Activated CD4-positive, alpha-beta T cell treated with anti-CD3 and anti-CD28 coated beads, Interleukin-2, amount 10 ng/mL, durations not matched to agents 7 days and 5 days (primary cell): Measurements from ENCODE around the gene COPS3. TPM values are rescaled to one million over a fixed set of nuclear protein-coding genes. Genes with fewer than 3 reads are reported as not detected.

ENCODE experiments used
- CTCF ChIA-PET: fragments of 350-600 bp; sonication (Branson Sonifier 250); formaldehyde crosslinking; loops from one replicate; lab custom pipeline; 2021; ENCODE audit warnings: antibody characterized with exemption; lab: Charles Lee
- POLR2A ChIA-PET: fragments of 350-600 bp; sonication (Branson Sonifier 250); formaldehyde crosslinking; loops from one replicate; lab custom pipeline; 2021; ENCODE audit warnings: antibody characterized with exemption; lab: Charles Lee
- DNase-seq: peaks from one replicate; pipeline ENCODE4 v3.0.0-alpha.2; 2020
- H3K27ac Mint-ChIP-seq: one replicate; pipeline ENCODE4 v1.8.0; 2021; ENCODE audit warnings: mild to moderate bottlenecking, moderate library complexity, mixed read lengths
- H3K27me3 Mint-ChIP-seq: one replicate; pipeline ENCODE4 v1.8.0; 2021; ENCODE audit warnings: mixed read lengths
- H3K36me3 Mint-ChIP-seq: one replicate; pipeline ENCODE4 v1.8.0; 2021; ENCODE audit warnings: low read depth, mixed read lengths
- H3K4me1 Mint-ChIP-seq: one replicate; pipeline ENCODE4 v1.8.0; 2021; ENCODE audit warnings: mixed read lengths
- H3K4me3 Mint-ChIP-seq: one replicate; pipeline ENCODE4 v1.8.0; 2021; ENCODE audit warnings: mild to moderate bottlenecking, moderate library complexity, mixed read lengths
- H3K9me3 Mint-ChIP-seq: one replicate; pipeline ENCODE4 v1.8.0; 2021; ENCODE audit warnings: mixed read lengths
- total RNA-seq, 2 experiments: library from RNA; stranded (reverse); gene quantifications; one replicate each; pipeline ENCODE4 v1.2.3, GENCODE V29; 2021

COPS3 gene
- total RNA-seq, 2 experiments from 2014 or later = 100 TPM

DNA sequence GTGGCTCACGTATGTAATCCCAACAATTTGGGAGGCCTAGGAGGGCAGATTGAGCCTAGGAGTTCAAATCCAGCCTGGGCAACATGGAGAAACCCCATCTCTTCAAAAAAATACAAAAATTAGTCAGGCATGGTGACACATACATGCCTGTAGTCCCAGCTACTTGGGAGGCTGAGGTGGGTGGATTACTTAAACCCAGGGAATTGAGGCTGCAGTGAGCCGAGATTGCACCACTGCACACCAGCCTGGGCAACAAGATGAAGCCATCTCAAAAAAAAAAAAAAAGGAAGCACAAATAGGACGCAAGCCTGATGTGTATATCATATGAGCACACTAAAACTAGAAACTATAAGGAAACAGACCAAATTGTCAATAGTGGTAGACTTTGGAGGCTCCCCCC, 27.0 kb downstream of the COPS3 start:
- Mint-ChIP-seq H3K4me1 (peaks cover 4% of the 10 kb centered on the region), H3K9me3 (no peaks in the 10 kb centered on the region), H3K36me3 (peaks cover 52% of the 10 kb centered on the region), H3K27ac (no peak overlapping the region), H3K4me3 (no peak overlapping the region), H3K27me3 (no peaks in the 10 kb centered on the region)
- ChIA-PET POLR2A (no interaction called here), CTCF (interaction anchor here (1.8 kb wide), 1 partner anchor 10 kb away, joined by 7 read pairs; no protein-coding TSS in a partner anchor)
- DNase-seq = no peak

DNA sequence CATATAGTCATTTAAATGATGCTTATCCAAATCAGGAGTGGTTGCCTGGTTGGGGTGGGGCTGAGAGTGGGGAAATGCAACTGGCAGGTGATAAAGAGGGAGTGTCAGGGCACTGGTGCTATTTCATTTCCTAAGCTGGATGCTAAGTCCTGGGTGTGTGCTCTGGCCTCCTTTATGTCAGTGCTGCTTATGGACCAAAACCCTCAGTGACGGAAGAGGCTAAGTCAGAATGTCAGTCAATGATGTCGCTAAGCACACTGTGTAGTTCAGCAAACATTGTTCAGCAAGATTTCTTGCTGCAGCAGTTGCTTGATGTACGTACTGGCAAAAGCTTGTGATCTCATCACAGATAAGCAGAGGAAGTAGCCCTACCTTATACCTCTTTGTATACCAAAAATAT, 27.6 kb downstream of the COPS3 start:
- CTCF ChIA-PET = interaction anchor here (1.2 to 1.8 kb wide), 2 partner anchors 9 to 52 kb away, joined by 4 to 7 read pairs; no protein-coding TSS in a partner anchor
- peaks cover 52% of the 10 kb centered on the region for H3K36me3 Mint-ChIP-seq
- no peak overlapping the region for H3K27ac Mint-ChIP-seq
- POLR2A ChIA-PET = no interaction called here
- no peak for DNase-seq
- H3K4me1 Mint-ChIP-seq = peaks cover 4% of the 10 kb centered on the region
- H3K4me3 Mint-ChIP-seq = no peak overlapping the region
- no peaks in the 10 kb centered on the region for H3K9me3 Mint-ChIP-seq
- no peaks in the 10 kb centered on the region for H3K27me3 Mint-ChIP-seq

DNA sequence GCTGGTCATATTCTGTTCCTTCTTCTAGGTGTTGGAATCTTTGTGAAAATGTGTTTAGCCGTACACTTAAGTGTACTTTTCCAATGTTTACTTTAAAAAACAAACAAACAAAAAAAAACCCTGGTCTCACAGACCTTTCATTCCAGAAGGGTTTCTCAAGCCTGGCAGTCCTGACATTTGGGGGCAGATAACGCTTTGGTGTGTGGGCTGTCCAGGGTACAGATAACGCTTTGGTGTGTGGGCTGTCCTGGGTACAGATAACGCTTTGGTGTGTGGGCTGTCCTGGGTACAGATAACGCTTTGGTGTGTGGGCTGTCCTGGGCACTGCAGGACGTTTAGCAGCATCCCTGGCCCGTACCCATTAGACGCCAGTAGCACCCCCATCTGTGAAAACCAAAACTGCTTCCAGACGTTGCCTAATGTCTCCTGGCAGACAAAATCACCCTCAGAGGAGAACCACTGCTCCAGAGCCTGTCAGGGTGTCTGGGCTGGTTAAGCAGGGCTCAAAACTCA, 28.8 kb downstream of the COPS3 start:
- Mint-ChIP-seq H3K27me3 (no peaks in the 10 kb centered on the region), H3K4me3 (no peak overlapping the region), H3K9me3 (no peaks in the 10 kb centered on the region), H3K36me3 (peaks cover 52% of the 10 kb centered on the region), H3K4me1 (peaks cover 4% of the 10 kb centered on the region), H3K27ac (no peak overlapping the region)
- ChIA-PET CTCF (interaction anchor here (1.8 kb wide), 1 partner anchor 8 kb away, joined by 7 read pairs; no protein-coding TSS in a partner anchor), POLR2A (no interaction called here)
- DNase-seq = no peak

DNA sequence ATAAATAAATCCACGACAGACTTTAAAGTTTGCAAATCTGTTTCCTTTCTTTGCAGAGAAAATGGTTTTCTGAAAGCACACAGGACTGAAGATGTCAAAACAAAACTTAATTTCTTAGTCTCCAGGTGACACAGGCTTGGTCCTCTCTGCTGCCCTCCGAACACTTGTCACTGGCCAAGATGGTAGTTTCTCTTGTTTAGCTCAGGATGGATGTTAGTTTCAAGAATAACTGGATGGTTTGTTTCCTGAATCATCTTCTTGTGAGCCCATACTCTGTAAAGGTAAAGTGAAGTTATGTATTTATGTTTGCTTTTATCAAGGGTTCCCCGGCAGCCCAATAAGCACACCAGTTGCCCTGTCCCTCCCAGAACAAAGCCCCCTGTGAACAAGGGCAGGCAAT, 34.2 kb downstream of the COPS3 start:
- H3K4me1 Mint-ChIP-seq = no peaks in the 10 kb centered on the region
- no peaks in the 10 kb centered on the region for H3K9me3 Mint-ChIP-seq
- H3K4me3 Mint-ChIP-seq = no peak overlapping the region
- ChIA-PET POLR2A (no interaction called here), CTCF (interaction anchor here (0.6 to 1.3 kb wide), 6 partner anchors 8 to 123 kb away, joined by 3 to 4 read pairs (median 4); no protein-coding TSS in a partner anchor)
- no peaks in the 10 kb centered on the region for H3K27me3 Mint-ChIP-seq
- peaks cover 42% of the 10 kb centered on the region for H3K36me3 Mint-ChIP-seq
- DNase-seq = no peak
- H3K27ac Mint-ChIP-seq = no peak overlapping the region

DNA sequence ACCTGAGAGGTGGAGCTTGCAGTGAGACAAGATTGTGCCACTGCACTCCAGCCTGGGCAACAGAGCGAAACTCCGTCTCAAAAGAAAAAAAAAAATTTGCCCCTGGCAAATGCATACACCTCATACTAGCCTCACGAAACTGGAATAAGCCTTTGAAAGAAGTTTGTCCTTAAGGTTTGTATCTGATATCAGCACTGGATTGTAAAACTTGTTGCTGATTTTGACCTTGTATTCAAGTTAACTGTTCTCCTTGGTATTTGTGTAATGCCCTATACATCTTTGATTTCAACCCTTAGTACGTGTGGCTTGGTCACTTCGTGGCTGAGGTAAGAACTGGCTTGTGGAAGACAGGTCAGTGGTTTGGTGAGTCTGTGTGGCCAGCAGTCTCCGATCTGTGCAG, 37.9 kb downstream of the COPS3 start:
- Mint-ChIP-seq H3K27ac (no peak overlapping the region), H3K27me3 (no peaks in the 10 kb centered on the region), H3K9me3 (no peaks in the 10 kb centered on the region), H3K36me3 (peaks cover 23% of the 10 kb centered on the region), H3K4me1 (peaks cover 19% of the 10 kb centered on the region), H3K4me3 (no peak overlapping the region)
- no peak for DNase-seq
- POLR2A ChIA-PET = interaction anchor here (0.7 kb wide), 1 partner anchor 110 kb away, joined by 3 read pairs; no protein-coding TSS in a partner anchor
- CTCF ChIA-PET = interaction anchor here (1.8 kb wide), 1 partner anchor 11 kb away, joined by 4 read pairs; no protein-coding TSS in a partner anchor

DNA sequence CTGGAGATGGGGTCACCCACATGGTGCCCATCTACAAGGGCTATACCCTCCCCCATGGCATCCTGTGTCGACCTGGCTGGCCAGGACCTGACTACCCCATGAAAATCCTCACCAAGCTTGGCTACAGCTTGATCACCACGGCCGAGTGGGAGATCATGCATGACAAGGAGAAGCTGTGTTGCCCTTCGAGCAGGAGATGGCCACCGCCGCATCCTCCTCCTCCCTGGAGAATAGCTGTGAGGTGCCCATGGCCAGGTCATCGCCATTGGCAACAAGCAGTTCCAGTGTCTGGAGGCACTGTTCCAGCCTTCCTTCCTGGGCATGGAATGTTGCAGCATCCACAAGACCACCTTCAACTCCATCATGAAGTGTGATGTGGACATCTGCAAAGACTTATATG, 38.8 kb downstream of the COPS3 start:
- CTCF ChIA-PET = no interaction called here
- Mint-ChIP-seq H3K27ac (no peak overlapping the region), H3K9me3 (no peaks in the 10 kb centered on the region), H3K4me3 (no peak overlapping the region), H3K27me3 (no peaks in the 10 kb centered on the region), H3K36me3 (peaks cover 15% of the 10 kb centered on the region), H3K4me1 (peaks cover 23% of the 10 kb centered on the region)
- POLR2A ChIA-PET = no interaction called here
- DNase-seq = no peak

DNA sequence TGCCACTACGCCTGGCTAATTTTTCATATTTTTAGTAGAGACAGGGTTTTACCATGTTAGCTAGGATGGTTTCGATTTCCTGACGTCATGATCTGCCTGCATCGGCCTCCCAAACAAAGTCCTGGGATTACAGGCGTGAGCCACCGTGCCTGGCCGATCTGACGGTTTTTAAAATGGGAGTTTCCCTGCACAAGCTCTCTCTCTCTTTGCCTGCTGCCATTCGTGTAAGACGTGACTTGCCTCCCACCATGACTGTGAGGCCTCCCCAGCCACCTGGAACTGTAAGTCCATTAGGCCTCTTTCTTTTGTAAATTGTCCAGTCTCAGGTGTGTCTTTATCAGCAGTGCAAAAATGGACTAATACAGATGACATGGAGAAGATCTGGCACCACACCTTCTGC, 39.4 kb downstream of the COPS3 start:
- POLR2A ChIA-PET = no interaction called here
- DNase-seq = no peak
- Mint-ChIP-seq H3K27me3 (no peaks in the 10 kb centered on the region), H3K9me3 (no peaks in the 10 kb centered on the region), H3K4me3 (no peak overlapping the region), H3K27ac (no peak overlapping the region), H3K4me1 (peaks cover 23% of the 10 kb centered on the region), H3K36me3 (peaks cover 9% of the 10 kb centered on the region)
- CTCF ChIA-PET = no interaction called here

DNA sequence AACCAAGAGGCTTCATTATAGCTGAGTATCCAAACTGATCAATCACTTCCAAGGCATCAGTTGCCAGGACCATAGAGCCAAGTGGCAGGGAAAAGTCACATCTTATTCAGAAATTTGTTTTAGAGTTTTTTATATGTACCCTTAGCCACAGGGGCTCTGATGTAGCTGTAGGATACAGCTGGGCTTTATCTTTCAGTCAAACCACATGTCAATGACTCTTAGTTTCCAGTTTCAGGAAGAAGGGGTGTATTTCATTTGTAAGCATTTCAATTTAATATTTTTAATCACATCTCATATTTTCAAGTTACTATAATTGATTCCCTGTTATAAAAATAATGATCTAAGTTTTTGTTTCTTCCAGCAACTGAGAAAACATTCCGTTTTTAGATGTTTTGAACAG, 41.2 kb downstream of the COPS3 start:
- ChIA-PET POLR2A (no interaction called here), CTCF (interaction anchor here (0.9 to 1.1 kb wide), 3 partner anchors 11 to 99 kb away, joined by 3 read pairs; no protein-coding TSS in a partner anchor)
- peaks cover 37% of the 10 kb centered on the region for H3K4me1 Mint-ChIP-seq
- no peak for DNase-seq
- no peak overlapping the region for H3K27ac Mint-ChIP-seq
- H3K4me3 Mint-ChIP-seq = peak overlapping the region; percentile 88
- H3K9me3 Mint-ChIP-seq = no peaks in the 10 kb centered on the region
- H3K36me3 Mint-ChIP-seq = peaks cover 5% of the 10 kb centered on the region
- H3K27me3 Mint-ChIP-seq = no peaks in the 10 kb centered on the region

DNA sequence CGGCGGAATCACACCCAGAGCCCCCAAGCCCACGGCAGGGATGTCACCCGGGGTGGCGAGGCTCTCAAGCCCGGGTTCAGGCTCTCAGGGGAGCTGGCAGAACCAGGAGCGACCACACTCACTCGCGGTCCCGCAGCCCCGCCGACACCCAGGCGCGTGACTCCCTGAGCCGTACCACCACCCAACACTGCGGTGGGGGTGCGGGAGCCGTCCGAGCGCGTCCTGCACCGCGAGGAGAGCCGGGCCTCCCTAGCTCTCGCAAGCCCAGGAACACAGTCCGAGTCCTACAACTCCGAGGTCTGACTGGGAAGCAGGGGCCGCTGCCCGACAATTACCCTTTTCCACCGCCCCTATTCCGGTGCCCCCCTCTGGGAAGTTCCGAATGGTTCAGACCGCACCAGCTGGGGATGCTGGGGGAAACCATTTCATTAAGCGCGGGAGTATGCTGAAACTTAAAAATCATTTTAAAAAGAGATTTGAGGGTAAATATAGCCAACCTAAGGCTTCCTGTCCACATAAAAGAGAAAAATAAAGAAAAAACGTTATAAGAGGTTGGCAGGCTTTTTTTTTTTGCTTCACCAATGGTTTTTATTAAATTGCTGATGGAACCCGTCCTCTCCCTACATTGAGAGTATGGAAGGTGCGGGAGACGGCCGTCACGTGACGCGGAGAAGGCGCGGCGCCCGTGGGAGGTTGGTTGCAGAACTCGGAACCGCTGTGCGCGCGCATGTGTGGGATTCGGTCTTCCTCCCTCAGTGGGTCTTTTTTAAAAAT, 43.8 kb downstream of the COPS3 start, which contains the start of gene FLCN:
Gene FLCN (minus strand): TSS at position 143 of the 774 bp plus-strand sequence. CDS start 9,031 bp downstream, outside the sequence.
- peak within 1 kb of the TSS; percentile 97 for H3K27ac Mint-ChIP-seq
- peaks cover 9% of the 10 kb centered on the region for H3K36me3 Mint-ChIP-seq
- H3K9me3 Mint-ChIP-seq = no peaks in the 10 kb centered on the region
- DNase-seq = peak; percentile 91
- peak within 1 kb of the TSS; percentile 88 for H3K4me3 Mint-ChIP-seq
- peaks cover 44% of the 10 kb centered on the region for H3K4me1 Mint-ChIP-seq
- CTCF ChIA-PET = interaction anchor here (0.6 to 2.5 kb wide), 6 partner anchors 30 to 600 kb away, joined by 3 to 6 read pairs (median 4); no protein-coding TSS in a partner anchor
- POLR2A ChIA-PET = interaction anchor here (0.6 to 0.7 kb wide), 3 partner anchors 17 to 445 kb away, joined by 3 to 6 read pairs (median 3); no protein-coding TSS in a partner anchor
- no peaks in the 10 kb centered on the region for H3K27me3 Mint-ChIP-seq

DNA sequence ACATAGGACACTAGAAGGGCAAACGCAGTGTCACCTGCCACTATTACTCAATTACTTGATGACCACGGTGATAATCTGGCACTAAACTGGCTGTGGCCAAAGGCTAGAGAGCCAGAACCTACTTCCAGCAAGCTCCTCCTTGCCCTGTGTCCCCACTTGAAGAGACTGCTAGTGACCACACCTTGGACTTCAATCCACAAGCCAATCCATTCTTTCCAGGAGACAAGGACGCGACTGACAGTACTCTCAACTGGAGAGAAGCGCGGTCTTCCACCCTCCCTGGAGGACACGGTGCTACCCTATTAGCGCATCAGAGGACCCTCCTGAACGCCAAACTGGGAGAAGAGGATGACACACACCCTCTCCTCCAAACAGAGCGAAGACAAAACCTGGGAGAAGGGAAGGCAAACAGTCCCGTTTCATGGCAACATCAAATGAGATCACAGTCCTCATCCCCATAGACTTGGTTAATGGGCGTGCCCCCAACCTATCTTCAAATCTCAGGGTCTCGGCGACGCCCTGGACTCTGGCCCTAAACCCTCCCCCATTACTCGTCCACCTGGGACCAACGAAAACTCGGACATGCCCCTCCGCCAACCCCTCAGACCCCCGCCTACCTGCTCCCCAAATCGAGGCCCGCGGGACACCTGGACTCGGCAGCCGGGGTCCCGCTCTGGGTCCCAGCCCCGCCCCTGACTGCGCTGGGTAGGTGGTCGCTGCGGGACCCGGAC, 44.6 kb downstream of the COPS3 start:
- Mint-ChIP-seq H3K9me3 (no peaks in the 10 kb centered on the region), H3K27ac (peak overlapping the region; percentile 97), H3K36me3 (peaks cover 12% of the 10 kb centered on the region), H3K4me1 (peaks cover 45% of the 10 kb centered on the region), H3K27me3 (no peaks in the 10 kb centered on the region), H3K4me3 (peak overlapping the region; percentile 88)
- ChIA-PET POLR2A (interaction anchor here (0.6 kb wide), 1 partner anchor 16 kb away, joined by 3 read pairs; no protein-coding TSS in a partner anchor), CTCF (interaction anchor here (0.6 to 2.5 kb wide), 3 partner anchors 30 to 601 kb away, joined by 3 to 6 read pairs (median 3); no protein-coding TSS in a partner anchor)
- DNase-seq = no peak

DNA sequence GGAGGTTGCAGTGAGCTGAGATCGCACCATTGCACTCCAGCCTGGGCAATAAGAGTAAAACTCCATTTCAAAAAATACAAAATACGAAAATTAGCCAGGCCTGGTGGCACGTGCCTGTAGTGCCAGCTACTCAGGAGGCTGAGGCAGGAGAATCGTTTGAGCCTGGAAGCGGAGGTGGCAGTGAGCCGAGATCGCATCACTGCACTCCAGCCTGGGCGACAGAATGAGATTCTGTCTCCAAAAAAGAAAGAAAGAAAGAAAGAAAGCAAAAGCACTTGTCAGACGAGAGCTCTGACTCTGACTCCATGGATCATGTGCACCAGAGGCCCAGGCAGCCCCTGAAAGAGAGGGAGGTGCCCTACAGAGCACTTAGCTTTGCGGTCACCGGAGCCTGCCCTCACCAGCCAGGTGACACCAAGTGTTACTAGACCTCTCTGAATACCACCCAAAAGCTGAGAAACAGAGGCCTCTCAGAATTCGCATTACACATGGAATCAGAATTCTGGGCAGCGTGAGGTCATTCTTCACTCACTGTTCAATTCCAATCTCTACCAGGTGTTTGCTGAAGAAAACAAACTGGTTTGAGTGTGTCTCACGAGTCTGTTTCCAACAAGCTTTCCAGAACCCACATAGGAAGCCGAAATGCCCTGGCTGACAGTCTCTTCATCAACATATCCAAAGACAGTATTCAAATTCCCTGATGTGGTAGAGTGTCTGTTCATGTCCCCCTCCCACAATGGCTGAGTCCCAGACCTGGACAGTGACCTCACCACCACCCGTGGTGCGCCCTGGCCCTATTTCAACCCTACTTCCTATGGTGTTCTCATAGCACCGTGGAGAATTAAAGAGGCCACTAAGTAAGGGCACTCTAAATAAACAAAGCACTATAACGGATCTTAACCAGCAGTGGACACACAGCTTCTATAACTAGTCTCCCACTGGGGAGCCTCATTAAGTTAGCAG, 45.6 kb downstream of the COPS3 start:
- Mint-ChIP-seq H3K27ac (peak overlapping the region; percentile 97), H3K4me1 (peaks cover 45% of the 10 kb centered on the region), H3K27me3 (no peaks in the 10 kb centered on the region)

More for the DNA sequence above, 45.6 kb downstream of the COPS3 start:
- ChIA-PET CTCF (interaction anchor here (0.6 to 2.5 kb wide), 3 partner anchors 93 to 850 kb away, joined by 3 to 6 read pairs (median 4); no protein-coding TSS in a partner anchor), POLR2A (no interaction called here)
- peaks cover 17% of the 10 kb centered on the region for H3K36me3 Mint-ChIP-seq
- H3K4me3 Mint-ChIP-seq = peak overlapping the region; percentile 88
- DNase-seq = no peak
- H3K9me3 Mint-ChIP-seq = no peaks in the 10 kb centered on the region
